GM23248 (cell line): ENCODE results near the gene IER3.

Source experiments
- EZH2 ChIP-seq: fragments of 200-600 bp; sonication (generic); IDR thresholded peaks from 2 replicates; pipeline ENCODE4 v1.6.1; 2018; ENCODE audit warnings: antibody characterized with exemption, mild to moderate bottlenecking; ENCODE audit not compliant: insufficient read depth, poor library complexity, severe bottlenecking
- EZH2phosphoT487 ChIP-seq: fragments of 200-600 bp; sonication (generic); IDR thresholded peaks from 2 replicates; pipeline ENCODE4 v1.6.1; 2018; ENCODE audit warnings: antibody characterized with exemption, moderate library complexity, mild to moderate bottlenecking, low read depth; ENCODE audit not compliant: insufficient read depth

- TF ChIP-seq EZH2phosphoT487 (no peak), EZH2 (no peak)
Observed at GRCh38 chr6:30787954-30788353, 43.6 kb upstream of the IER3 start.
